Neural progenitor cell (in vitro differentiated cells): ENCODE data around the gene DCC. TPM values are rescaled to one million over a fixed set of nuclear protein-coding genes. Genes with fewer than 3 reads are reported as not detected.

Experiments
- DNase-seq: peaks from one replicate; pipeline ENCODE4 v3.0.0-alpha.2; 2016; ENCODE audit warnings: low spot score
- H2AFZ ChIP-seq: fragments of 200-600 bp; sonication (generic); replicated peaks from 2 replicates; pipeline ENCODE4 v1.6.1; 2016; ENCODE audit warnings: antibody characterized with exemption
- H3F3A ChIP-seq: fragments of 200-600 bp; sonication (generic); 2 replicates; pipeline ENCODE4 v1.6.1; 2016; ENCODE audit warnings: antibody characterized with exemption, low read depth
- H3K27ac ChIP-seq: fragments of 200-600 bp; sonication (generic); 2 replicates; pipeline ENCODE4 v1.5.1; 2016; ENCODE audit warnings: mild to moderate bottlenecking
- H3K27me3 ChIP-seq: fragments of 200-600 bp; sonication (generic); 2 replicates; pipeline ENCODE4 v1.6.1; 2016; ENCODE audit warnings: mild to moderate bottlenecking, moderate library complexity
- H3K36me3 ChIP-seq: fragments of 200-600 bp; sonication (generic); 2 replicates; pipeline ENCODE4 v1.5.1; 2016
- H3K4me1 ChIP-seq: fragments of 200-600 bp; sonication (generic); 2 replicates; pipeline ENCODE4 v1.6.1; 2016; ENCODE audit warnings: mixed run types
- H3K4me2 ChIP-seq: fragments of 200-600 bp; sonication (generic); 2 replicates; pipeline ENCODE4 v1.6.1; 2016
- H3K4me3 ChIP-seq: fragments of 200-600 bp; sonication (generic); 2 replicates; pipeline ENCODE4 v1.5.1; 2016
- H3K79me2 ChIP-seq: fragments of 200-600 bp; sonication (generic); 2 replicates; pipeline ENCODE4 v1.6.1; 2016; ENCODE audit warnings: low read depth
- H3K9ac ChIP-seq: fragments of 200-600 bp; sonication (generic); 2 replicates; pipeline ENCODE4 v1.6.1; 2016
- H3K9me3 ChIP-seq: fragments of 200-600 bp; sonication (generic); 2 replicates; pipeline ENCODE4 v1.5.1; 2016; ENCODE audit warnings: low read depth
- H4K20me1 ChIP-seq: fragments of 200-600 bp; sonication (generic); 2 replicates; pipeline ENCODE4 v1.6.1; 2016; ENCODE audit warnings: low read depth
- H3K27ac Mint-ChIP-seq: 3 replicates; pipeline ENCODE4 v1.8.0; 2021; ENCODE audit warnings: mixed read lengths
- H3K27me3 Mint-ChIP-seq: 2 replicates; pipeline ENCODE4 v1.8.0; 2022; ENCODE audit warnings: low read depth, mild to moderate bottlenecking, inconsistent platforms, moderate library complexity, mixed read lengths; ENCODE audit not compliant: insufficient read depth
- H3K36me3 Mint-ChIP-seq: 3 replicates; pipeline ENCODE4 v1.8.0; 2021; ENCODE audit warnings: mixed read lengths
- H3K4me1 Mint-ChIP-seq: 3 replicates; pipeline ENCODE4 v1.8.0; 2021; ENCODE audit warnings: mixed read lengths
- H3K4me3 Mint-ChIP-seq: 3 replicates; pipeline ENCODE4 v1.8.0; 2021; ENCODE audit warnings: mild to moderate bottlenecking, moderate library complexity, mixed read lengths
- H3K9me3 Mint-ChIP-seq: 3 replicates; pipeline ENCODE4 v1.8.0; 2020; ENCODE audit warnings: mixed read lengths
- CTCF ChIP-seq: fragments of 200-600 bp; sonication (generic); IDR thresholded peaks from 2 replicates; pipeline ENCODE4 v1.5.1; 2017; ENCODE audit warnings: antibody characterized with exemption, mild to moderate bottlenecking
- EZH2 ChIP-seq: fragments of 200-600 bp; sonication (generic); IDR thresholded peaks from 2 replicates; pipeline ENCODE4 v1.6.1; 2017; ENCODE audit warnings: antibody characterized with exemption, mild to moderate bottlenecking, moderate library complexity
- EZH2phosphoT487 ChIP-seq: fragments of 200-600 bp; sonication (generic); IDR thresholded peaks from 2 replicates; pipeline ENCODE4 v1.6.1; 2017; ENCODE audit warnings: antibody characterized with exemption
- total RNA-seq: library from RNA; depleted of rRNA; stranded (reverse); fragments of >200 nt; gene quantifications from 2 replicates; pipeline ENCODE4 v1.2.3, GENCODE V29; 2015; ENCODE audit warnings: low replicate concordance

DCC gene
- total RNA-seq, 1 donor from 2014 or later, result 0.41 TPM

GRCh38 chr18:52781113-52781512 lies 441.1 kb downstream of the DCC start:
- no peaks in the 10 kb centered on the region for H3K79me2 ChIP-seq
- no peak overlapping the region for H3K4me3 ChIP-seq
- no peak overlapping the region for H3K4me2 ChIP-seq
- Mint-ChIP-seq H3K9me3 (peaks cover 8% of the 10 kb centered on the region), H3K27me3 (peaks cover 2% of the 10 kb centered on the region), H3K36me3 (no peaks in the 10 kb centered on the region), H3K4me1 (peaks cover 21% of the 10 kb centered on the region), H3K27ac (no peak overlapping the region), H3K4me3 (no peak overlapping the region)
- H3K36me3 ChIP-seq, result no peaks in the 10 kb centered on the region
- no peaks in the 10 kb centered on the region for H3K9me3 ChIP-seq
- H2AFZ ChIP-seq, result no peak overlapping the region
- no peak overlapping the region for H3K27ac ChIP-seq
- H3F3A ChIP-seq, result no peaks in the 10 kb centered on the region
- no peaks in the 10 kb centered on the region for H4K20me1 ChIP-seq
- no peaks in the 10 kb centered on the region for H3K27me3 ChIP-seq
- H3K9ac ChIP-seq, result no peak overlapping the region
- H3K4me1 ChIP-seq, result no peaks in the 10 kb centered on the region
- peak; percentile 15 for DNase-seq
- TF ChIP-seq EZH2 (no peak), CTCF (no peak), EZH2phosphoT487 (no peak)

GRCh38 chr18:52791321-52791720 lies 451.3 kb downstream of the DCC start:
- Histone ChIP-seq H3K4me1 (no peaks in the 10 kb centered on the region), H3K9me3 (peaks cover 18% of the 10 kb centered on the region), H3K4me2 (no peak overlapping the region), H3F3A (no peaks in the 10 kb centered on the region), H3K4me3 (no peak overlapping the region), H3K27me3 (no peaks in the 10 kb centered on the region), H3K27ac (no peak overlapping the region), H3K79me2 (no peaks in the 10 kb centered on the region), H2AFZ (no peak overlapping the region), H3K36me3 (no peaks in the 10 kb centered on the region), H4K20me1 (no peaks in the 10 kb centered on the region), H3K9ac (no peak overlapping the region)
- H3K4me1 Mint-ChIP-seq, result no peaks in the 10 kb centered on the region
- H3K27ac Mint-ChIP-seq, result no peak overlapping the region
- H3K36me3 Mint-ChIP-seq, result peaks cover 7% of the 10 kb centered on the region
- DNase-seq, result no peak
- no peak overlapping the region for H3K4me3 Mint-ChIP-seq
- peaks cover 64% of the 10 kb centered on the region for H3K9me3 Mint-ChIP-seq
- TF ChIP-seq EZH2 (no peak), EZH2phosphoT487 (no peak), CTCF (no peak)
- H3K27me3 Mint-ChIP-seq, result peaks cover 2% of the 10 kb centered on the region

- Mint-ChIP-seq H3K36me3 (peaks cover 5% of the 10 kb centered on the region), H3K4me1 (no peaks in the 10 kb centered on the region), H3K27ac (no peak overlapping the region), H3K9me3 (peaks cover 2% of the 10 kb centered on the region), H3K4me3 (no peak overlapping the region), H3K27me3 (no peaks in the 10 kb centered on the region)
- no peak for DNase-seq
- TF ChIP-seq CTCF (no peak), EZH2 (no peak), EZH2phosphoT487 (no peak)
- Histone ChIP-seq H3K27ac (no peak overlapping the region), H2AFZ (no peak overlapping the region), H3F3A (no peaks in the 10 kb centered on the region), H3K9me3 (no peaks in the 10 kb centered on the region), H3K4me3 (no peak overlapping the region), H3K4me2 (no peak overlapping the region), H3K4me1 (no peaks in the 10 kb centered on the region), H3K27me3 (no peaks in the 10 kb centered on the region), H3K79me2 (no peaks in the 10 kb centered on the region), H3K36me3 (no peaks in the 10 kb centered on the region), H4K20me1 (no peaks in the 10 kb centered on the region), H3K9ac (no peak overlapping the region)
These were observed 472.8 kb downstream of the DCC start for GRCh38 chr18:52812834-52813233.
